NAMALWA (cell line): ENCODE results near the gene HSD17B14.
"Not testable (repeated sequence)": the region's sequence is repeated elsewhere in the genome, so short reads cannot be mapped to it uniquely, and the experiment has no call there.

Source experiments
- DNase-seq: peaks from one replicate; pipeline ENCODE4 v3.0.0-alpha.2; 2015; ENCODE audit warnings: low spot score

The HSD17B14 gene

DNA sequence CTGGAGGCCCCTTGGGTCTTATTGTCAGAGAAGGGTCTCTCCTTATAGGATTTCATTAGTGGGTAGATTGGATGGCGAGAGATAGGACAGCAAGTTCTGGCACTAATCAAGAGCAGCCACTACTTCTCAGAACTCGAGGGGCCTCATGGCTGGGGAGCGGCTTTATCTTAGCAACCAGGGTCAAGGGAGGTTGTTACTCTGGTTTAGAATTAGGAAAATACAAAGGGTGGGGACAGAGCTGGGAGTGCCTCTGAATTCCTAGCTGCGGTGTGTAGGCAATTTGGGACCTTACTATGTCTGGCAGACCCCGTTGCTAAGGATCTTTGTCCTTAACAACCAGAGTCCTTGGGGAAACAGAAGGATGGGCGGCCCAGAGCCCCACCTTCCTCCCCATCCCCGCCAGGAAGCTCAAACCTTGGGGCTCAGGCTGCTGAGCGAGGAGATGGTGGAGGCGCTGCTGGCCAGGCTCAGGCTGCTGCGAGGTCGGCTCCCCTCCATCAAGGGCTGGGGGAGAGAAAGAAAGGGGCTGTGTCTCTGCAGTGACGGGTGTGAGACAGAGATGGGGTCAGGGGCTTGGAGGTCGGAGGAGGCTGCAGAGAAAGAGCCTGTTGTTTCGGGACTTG is 30.9 kb upstream of the HSD17B14 start:
- DNase-seq = no peak

DNA sequence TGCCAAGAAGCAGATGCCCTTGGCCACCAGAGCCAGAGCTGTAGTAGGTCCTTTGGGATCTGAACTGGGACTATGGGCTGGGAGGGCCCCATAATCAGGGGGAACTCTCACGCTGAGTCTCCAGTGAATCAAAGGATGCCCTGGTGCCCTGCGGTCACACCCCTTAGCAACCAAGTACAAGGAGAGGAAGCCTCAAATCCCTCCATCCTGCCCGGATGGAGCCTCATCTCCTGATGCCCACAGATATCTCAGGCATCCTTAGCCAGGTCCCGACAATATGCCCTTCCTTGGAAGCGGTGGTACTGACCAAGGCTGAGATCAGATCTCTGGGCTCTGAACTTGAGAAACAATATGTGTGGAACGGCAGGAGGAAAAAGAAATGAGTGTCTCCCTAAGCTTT is 30.4 kb upstream of the HSD17B14 start:
- no peak for DNase-seq

DNA sequence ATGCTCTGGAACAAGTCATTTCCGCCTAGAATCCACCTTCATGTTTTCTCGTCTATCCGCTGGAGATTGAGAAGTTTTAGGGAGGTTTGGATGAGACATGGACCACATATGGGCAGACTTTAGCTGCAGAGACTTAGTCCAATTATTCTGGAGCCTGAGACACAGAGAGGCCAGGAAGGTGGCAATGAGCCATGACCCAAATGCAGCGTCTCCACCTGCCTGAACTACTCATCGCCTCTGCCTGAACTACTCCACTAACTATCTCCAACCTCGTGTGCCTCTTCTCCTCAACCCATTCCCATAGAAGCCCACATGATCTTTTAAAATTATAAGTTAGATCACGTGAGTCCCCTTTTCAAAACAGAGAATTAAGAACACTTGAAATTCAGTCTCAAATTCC is 26.5 kb upstream of the HSD17B14 start:
- DNase-seq = no peak

DNA sequence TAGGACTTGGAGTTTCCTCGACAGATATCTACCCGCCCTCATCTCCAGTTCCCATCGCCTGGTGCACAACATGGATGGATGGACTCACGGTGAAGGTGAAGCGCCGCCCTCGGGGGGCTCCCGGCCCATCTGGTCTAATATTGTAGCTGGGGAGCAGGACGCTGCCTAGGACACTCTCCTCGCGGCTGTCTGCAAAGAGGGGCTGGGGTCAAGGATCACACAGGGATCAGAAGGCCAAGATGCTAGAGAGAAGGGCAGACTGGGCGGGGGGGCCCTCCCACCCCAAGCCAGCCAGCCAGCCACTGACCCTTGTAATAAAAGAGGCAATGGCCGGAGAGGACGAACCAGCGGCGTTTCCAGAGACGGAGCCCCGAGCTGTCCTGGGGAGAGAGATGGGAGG is 25.0 kb upstream of the HSD17B14 start:
- no peak for DNase-seq

DNA sequence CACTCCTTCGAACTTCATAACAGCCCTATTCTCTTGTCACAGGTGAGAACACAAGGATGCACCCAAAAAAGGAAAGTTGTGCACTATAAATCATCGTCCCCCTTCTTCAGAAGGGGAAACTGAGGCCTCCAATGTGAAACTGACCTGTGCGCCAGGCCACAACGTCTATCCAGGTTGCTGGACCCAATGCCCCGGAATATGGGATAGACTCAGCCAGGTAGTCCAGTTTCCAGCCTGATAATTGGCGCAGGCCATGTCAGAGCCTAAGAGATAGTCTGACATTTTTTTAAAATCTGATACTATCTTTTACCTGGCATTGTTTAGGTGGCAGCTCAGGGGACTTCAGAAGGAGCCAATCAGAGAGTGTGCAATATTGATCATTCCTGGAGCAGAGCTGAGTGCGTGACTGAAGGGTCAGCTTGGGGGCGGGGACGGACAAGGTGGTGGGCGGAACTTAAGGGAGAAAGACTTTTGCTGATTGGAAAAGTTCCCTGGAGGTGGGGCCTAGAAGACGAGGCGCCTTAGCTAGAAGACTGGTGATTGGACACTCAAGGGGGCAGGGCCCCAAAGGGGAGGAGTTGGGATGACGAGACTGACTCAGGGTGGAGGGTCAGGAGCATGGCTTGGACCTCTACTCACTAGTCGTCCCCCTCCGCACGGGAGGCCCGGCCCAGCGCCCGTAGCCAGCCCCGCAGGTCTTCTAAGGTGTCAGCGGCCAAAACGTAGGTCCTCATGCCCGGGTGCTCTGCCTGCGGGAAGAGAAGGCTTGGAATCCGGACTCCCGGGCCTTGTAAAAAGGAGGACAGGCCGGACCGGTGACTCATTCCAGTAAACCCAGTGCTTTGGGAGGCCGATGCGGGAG is 23.7 kb upstream of the HSD17B14 start:
- DNase-seq = peak; percentile 88

DNA sequence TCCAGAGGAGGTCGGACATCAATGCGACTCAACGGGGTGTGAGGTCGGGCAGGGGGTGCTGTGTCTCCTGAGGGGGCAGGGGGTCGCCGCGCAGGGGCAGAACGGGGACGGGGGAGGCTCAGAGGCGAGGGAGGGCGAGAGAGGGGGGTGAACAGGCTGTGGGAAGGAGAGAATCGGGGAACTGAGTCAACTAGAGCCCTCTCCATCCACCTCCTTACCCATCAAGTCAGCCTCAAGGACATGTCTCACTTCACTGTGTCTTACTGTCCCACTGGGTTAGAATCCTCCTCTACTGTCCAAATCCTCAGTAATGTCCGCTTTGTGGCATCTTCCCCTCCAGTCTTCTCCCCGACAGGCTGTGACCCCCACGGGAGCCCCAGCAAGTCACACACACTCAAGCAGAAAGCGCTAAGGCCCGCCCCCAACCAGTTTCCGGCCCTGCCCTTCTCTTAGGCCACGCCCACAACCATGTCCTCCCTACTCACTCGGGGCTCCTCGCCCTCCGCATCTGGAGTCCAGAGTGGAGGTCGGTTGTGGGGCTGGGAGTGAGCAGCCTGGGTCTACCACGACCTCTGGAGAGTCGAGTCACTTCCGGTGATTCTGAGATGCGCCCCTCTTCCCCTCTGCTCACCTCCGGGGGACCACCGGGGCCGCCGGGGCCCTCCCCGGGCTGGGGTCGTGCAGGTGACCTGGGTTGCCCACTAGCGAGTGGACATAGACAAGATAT is 22.9 kb upstream of the HSD17B14 start:
- peak; percentile 91 for DNase-seq

DNA sequence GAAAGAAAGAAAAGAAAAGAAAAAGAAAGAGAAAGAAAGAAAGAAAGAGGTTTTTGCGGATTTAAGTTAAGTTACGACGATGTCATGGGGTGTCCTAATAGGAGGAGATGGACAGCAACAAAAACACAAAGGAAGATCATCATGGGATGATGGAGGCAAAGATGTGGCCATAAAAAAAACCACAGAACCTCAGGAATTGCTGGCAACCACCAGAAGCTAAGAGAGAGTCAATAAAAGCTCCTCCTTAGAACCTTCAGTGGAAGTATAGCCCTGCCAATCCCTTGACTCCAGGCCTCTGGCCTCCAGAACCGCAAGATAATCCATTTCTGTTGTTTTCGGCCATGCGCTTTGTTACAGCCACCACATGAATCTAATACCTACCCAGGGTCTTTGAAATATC is 20.6 kb upstream of the HSD17B14 start:
- no peak for DNase-seq

DNA sequence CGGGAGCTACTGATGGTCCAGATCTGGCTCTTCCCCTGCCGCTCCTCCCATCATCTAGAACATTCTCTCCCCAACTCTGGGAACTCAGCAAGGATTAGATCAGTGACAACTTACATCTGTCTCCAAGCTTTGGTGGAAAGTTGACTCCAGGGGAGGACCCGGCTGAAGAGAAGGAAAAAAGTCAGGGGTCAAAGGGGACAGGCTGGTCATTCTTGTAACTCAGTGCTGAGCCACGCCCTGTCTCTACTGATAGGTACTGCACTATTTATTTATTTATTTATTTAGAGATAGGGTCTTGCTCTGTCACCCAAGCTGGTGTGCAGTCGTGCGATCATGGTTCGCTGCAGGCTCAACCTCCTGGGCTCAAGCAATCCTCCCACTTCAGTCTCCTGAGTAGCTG is 17.8 kb upstream of the HSD17B14 start:
- no peak for DNase-seq

DNA sequence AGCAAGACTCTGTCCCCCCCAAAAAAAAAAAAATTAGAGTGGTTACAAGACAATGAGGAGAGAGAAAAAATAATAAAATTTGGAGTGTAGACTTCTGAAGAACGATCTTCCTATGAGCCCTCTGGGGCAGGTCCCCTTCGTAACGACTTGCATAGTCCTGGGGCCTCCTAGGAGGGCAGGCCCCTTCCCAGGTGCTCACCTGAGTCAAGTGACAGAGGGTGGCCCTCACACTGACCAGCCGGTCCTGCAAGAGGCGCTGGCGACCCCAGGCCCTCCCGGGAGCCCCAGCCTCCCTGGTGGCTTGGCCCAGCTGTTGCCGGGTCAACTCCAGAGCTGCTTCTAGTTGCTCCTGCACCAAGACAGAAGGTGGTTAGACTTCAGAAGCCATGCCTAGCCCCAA is 17.2 kb upstream of the HSD17B14 start:
- no peak for DNase-seq

DNA sequence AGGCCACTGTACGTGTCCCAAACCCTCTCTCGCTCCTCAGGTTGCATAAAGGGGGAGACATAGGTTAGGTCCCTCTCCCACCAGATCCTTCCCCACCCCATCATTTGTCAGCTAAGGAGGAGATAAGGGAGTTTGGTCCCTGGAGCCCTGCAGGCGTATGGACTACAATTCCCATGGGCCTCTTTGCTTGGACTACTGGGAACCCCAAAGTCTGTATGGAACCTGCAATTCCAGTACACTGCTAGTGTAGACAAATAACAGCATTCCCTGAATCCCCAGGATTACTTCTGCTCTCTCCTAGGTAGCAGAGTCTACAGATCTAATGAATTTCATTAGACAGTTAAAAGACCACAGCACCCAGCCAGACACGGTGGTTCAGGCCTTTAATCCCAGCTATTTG is 16.0 kb upstream of the HSD17B14 start:
- DNase-seq = no peak

DNA sequence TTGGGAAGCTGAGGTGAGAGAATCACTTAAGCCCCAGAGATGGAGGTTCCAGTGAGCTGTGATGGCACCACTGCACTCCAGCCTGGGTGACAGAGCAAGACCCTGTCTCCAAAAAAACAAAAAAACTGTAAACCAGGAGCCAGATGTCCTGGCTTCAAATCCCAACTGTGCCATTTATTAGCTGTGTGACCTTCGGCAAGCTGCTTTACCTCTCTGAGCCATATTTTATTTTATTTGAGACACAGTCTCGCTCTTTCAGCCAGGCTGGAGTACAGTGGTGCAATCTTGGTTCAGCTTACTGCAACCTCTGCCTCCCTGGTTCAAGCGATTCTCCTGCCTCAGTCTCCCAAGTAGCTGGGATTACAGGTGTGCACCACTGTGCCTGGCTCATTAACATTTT is 10.4 kb upstream of the HSD17B14 start:
- not testable (repeated sequence) for DNase-seq

DNA sequence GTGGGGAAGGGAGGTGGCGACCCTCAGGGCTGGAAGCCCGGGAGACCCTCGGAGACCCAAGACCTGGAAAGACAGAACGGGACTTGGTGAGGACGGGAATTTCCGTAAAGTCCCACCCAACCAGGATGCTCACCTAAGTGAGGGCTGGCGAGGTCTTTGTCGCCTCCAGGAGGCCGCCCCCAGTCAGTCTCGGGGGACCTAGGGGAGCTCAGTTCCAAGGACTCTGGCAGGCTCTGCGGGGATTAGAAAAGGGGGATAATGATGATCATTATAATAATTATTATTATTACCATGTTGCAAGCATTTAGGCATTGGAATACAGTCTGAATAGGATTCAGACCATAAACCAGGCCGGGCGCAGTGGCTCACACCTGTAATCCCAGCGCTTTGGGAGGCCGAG is 9.1 kb upstream of the HSD17B14 start:
- DNase-seq = no peak

DNA sequence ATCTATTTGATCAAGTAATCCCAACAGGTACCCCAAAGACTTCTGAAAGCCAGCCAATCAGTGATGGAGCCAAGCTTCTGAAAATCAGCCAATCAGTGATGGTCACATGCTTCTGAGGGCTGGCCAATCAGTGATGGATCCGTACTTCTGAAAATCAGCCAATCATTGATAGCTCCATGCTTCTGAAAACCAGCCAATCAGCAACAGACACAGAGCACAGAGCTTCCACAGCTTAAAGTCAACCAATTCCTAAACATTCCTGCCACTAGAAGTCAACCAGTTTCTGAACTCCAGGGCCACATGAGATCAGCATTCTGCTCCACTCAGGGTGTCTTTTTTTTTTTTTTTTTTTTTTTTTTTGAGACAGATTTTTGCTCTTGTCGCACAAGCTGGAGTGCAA is 8.2 kb upstream of the HSD17B14 start:
- peak; percentile 37 for DNase-seq

DNA sequence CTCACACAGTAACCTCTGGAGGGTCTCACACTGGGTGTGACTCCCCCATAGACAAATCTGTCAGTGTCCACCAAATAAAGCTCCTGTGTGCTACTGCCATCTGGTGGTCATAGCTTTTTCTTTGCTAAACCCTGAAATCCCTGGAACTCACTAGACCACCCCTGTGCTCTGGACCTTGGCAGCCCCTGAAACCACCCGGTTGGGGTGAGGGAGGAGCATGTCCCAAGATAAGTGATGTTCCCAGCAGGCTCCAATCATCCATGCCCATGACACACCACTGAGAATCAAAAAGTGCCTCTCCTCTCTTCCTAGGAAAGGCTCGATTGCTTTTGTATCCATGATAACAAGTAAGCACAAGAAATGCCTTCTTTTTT is 6.5 kb upstream of the HSD17B14 start:
- DNase-seq = peak; percentile 82

DNA sequence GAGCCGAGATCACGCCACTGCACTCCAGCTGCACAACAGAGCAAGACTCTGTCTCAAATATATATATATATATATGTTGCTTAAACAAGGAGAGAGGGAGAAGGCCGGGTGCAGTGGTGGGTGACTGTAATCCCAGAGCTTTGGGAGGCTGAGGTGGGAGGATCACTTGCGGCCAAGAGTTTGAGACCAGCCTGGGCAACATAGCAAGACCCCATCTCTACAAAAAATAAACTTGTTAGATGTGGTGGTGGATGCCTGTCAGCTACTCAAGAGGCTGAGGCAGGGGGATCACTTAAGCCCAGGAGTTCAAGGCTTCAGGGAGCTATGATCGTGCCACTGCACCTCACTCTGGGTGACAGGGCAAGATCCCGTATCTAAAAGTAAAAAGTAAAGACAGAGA is 5.3 kb upstream of the HSD17B14 start:
- DNase-seq = no peak

DNA sequence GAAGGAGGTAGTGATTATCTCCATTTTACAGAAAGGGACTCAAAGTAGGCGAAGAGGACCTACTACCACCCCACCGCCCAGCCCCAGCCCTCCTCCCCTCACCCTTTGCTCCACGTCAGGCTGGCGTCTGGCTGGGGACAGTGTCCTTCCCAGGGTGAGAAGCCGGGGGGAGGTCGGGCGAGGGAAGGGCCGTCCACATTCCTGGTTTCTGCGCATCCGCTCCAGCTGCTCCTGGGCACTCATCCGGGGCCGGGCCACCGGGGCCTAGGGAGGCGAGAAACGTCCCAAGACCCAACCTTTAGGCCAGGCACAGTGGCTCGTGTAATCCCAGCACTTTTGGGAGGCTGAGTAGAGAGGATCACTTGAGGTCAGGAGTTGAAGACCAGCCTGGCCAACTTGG is 4.8 kb upstream of the HSD17B14 start:
- no peak for DNase-seq

DNA sequence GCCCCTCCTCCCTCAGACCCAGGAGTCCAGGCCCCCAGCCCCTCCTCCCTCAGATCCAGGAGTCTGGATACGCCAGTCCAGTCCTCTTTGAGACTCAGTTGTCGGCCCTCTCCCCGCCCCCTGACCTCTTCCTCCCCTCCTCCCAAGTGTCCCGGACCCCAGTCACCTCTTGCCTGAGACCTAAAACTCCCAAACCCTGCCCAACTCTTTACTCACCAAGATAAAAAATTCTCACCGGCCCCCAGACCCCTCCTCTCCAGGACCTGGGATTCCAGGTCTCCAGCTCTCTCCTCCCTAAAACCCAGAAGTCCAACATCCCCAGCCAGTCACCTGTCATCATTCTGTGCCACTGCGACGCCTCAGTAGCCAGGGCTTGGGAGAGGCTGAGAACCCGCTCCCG is 1.4 kb upstream of the HSD17B14 start:
- no peak for DNase-seq

DNA sequence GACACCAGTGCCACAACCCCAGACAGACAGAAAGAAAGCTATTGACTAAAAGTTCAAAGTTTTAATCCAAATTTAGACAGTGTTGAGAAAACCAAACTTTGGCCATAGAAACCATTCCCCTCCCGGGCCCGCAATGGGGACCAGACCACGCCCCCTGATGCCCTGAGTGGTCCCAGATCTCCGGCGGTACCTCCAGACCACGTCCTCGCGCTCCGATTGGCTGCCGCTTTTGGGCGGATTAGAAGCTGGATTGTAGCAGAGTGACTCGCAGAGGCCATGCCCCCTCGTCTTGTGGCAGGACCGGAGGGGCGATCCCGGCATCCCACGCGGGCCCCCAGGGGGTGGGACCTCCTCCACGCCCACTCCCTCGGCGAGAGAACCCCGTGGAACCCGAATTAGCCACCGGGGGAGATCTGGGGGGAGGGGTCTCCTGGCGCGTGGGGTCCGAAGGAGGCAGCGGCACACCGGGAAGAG is 797 bp upstream of the HSD17B14 start:
- DNase-seq = peak; percentile 94

DNA sequence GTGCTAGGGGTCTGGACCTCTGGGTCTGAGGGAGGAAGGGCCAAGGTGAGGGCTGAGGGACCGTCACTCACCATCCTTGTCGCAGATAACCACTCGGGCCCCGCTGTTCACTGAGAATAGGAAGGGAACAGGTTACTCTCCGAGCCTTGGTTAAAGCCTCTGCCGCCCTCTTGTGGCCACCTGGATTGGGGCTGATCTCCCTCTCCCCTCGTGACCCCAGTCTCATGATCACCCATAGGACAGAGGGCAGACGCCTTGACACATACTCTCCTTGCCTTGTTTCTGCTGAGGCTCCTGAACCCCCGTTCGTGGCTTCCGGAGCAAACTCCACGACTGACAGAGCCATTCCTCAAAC is 580 bp downstream of the HSD17B14 start:
- peak; percentile 97 for DNase-seq

DNA sequence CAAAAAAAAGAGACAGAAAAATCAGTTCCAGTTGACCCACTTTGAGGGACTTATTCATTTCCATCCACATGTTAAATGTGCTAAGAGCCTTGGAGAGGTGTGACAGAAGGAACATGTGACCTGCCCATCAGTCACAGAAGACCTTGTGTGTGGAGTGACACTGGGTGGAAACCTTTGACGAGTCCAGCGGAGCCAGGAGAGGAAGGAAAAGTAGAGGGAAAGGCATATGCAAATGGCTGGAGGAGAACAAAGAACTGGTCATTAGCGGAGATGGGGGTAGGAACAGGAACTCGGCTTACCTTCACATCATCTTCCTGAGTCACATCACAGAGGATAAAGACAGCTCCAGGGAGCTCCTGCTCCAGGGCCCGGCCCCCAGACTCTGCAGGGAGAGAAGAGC is 2.3 kb downstream of the HSD17B14 start:
- DNase-seq = no peak

DNA sequence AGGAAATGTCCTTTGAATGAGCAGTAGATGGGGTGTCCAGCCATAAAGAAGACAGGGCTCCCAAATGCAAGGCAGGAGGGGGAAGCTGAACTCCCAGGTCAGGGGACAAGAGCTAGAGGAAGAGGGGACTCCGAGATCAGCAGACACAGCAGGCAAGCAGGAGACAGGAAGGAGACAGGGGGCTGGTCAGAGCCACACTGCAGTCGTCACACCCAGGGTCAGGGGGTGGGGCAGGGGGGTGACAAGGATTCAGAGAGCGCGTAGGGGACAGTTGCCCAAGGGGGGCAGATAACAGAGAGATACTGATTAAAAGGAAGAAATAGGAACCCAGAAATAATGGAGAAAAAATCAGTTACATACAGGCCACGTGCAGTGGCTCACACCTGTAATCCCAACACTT is 3.2 kb downstream of the HSD17B14 start:
- DNase-seq = no peak

DNA sequence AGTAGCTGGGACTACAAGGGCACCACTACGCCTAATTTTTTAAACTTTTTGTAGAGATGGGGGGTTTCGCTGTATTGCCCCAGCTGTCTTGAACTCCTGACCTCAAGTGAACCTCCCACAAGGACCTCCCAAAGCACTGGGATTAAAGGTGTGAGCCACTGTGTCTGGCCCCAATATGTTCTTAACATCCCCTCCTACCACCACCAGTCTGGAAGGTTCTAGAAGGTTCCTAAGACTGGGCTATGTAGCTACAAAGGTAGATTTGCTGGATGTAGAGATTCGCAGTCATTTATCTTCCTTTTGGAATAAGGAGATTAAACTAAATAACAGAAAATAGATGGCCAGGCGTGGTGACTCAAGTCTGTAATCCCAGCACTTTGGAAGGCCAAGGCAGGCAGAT is 5.3 kb downstream of the HSD17B14 start:
- no peak for DNase-seq

DNA sequence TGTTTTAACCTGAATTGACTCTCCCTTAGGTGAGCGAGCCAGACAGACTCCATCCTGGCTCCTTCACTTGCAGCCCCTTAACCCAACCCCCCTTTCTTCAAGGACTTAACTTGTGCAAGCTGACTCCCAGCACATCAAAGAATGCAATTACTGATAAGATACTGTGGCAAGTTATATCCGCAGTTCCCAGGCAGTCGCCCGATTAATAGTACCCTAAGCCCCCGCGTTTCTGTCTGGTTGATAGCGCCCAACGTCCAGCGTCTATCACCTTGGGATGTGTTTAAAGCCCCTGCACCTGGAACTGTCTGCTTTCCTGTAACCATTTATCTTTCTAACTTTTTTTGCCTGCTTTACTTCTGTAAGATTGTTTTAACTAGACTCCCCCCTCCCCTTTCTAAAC is 6.2 kb downstream of the HSD17B14 start:
- no peak for DNase-seq
